SKM-1 treated with dmso at 0.1 percent for 144 hours (cell line): ENCODE results near the gene NLRP5.

Experiments used
- DNase-seq: peaks from one replicate; lab custom pipeline; 2025; ENCODE audit not compliant: unreplicated experiment; lab: John Stamatoyannopoulos, UW

NLRP5 gene

GRCh38 chr19:56071151-56071550, 84.6 kb downstream of the NLRP5 start:
- no peak for DNase-seq

DNA sequence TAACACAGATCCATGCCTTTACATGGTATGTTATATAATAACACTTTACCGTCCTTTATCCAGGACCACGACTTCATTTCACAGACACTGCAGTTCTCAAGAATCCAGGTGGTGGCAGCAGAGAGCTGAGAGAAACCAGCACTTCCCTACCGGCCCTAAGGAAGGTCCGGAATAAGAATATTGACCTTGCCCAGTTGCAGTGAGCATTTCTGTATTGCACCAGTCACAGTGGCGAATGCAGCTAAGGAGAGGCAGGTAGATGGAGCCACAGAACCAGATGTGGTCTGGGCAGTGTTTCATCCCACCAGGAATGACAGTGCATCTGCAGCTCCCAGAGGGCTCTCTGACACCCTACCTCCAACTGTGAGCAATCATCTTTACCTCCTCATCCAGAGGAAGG, 89.9 kb downstream of the NLRP5 start:
- peak; percentile 21 for DNase-seq

DNA sequence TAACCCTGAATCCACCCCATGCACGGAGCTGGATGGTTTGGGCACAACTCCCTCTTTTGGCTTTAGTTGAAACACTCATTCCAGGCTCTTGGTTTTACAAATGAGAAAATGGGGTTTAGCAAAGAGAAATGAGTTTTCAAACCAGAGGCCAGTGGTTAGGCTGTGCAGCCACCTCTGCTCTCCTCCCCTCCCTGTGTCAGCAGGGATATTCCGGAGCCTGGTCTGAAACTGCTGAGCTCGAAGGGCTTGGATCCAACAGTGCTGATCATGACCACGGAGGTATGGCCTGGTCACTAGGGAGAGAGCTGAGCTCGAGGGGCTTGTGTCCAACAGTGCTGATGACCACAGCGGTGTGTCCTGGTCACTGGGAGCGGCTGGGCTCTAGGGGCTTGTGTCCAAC, 93.0 kb downstream of the NLRP5 start:
- DNase-seq: no peak

DNA sequence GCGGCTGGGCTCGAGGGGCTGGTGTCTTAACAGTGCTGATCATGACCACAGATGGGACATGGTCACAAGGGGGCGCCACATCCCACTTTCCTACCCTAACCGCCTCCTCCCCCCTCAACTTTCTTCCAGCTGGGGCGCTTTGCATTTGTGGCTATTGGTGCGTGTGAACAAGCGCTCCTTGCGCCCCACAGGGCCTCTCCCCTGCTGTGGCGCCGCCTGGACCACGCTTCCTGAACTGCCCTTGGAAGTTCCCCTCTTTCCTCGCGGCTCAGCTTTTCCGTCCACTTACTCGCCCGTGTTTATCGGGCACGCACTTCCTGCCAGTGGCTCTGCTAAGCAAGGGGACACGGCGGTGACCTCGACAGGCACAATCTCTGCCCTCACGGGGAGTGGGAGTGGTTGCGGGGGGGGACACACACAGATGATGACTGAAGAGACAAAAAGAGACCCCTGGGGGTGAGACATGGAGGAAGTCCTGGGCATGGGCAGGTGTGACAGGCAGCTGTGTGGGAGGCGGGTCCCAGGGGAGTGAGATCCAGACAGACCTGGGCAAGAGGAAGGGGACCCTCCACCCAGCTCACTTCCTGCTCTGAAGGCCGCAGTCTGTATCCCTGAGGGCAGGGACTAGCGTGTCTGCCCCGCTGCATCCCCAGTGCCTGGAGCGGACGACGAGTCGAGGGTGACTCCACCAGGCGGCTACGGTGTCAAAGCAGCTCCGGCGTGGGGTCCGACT, 94.3 kb downstream of the NLRP5 start:
- DNase-seq: peak; percentile 40

DNA sequence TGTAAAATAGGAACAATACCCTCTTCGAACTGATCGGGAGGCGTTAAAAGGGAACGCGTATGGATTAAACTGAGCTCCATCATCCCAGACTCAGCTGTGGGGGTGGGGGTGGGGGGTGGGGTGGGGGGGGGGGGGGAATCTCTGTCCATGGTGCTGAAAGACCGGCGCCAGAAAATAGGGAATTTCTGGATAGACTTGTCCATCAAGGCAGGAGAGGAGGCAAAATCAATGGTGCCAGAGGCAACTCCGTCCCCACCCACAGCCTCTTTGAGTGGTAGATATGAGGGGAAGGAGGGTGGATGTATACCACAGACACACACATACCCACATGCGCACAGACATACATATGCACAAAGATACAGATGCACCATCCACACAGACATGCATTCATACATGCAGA, 97.1 kb downstream of the NLRP5 start:
- DNase-seq: no peak

GRCh38 chr19:56084835-56085536, 98.4 kb downstream of the NLRP5 start:
- DNase-seq: no peak

- DNase-seq: no peak
Observed at GRCh38 chr19:56085571-56086275, 99.1 kb downstream of the NLRP5 start.

DNA sequence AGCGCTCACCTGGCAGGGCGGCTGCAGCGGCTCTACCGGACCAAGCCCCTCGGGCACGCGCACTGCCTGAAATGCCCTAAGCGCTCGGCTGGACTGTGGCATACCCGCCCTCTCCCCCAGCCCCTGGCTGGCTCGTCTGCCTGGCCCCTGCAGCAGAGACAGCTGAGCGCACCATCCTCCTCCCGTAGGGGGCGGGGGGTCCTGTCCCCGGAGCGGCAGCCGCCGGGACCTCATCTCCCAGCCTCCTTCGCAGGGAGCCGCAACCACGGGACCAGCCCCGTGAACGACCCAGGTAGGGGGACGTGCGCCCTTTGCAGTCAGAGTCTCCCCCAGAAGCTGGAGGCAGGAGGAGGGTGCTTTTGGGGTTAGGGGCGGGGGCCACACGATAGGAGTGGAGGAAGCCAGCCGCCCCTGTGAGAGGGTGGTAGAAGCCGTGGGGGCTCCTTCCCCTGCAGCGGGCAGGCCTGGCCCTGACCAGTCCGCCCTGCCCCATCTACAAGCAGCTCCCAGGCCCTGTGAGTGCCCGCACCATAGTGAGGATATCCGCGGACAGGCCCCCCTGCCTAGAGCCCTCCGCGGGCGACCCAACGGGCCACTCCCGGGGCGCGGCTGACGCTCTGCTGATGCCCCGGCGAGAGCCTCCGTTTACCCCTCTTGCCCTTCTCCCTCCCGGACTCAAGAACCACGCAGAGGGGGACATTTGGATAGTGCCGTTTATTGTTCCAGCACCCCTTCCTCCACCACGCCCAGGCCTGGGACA, 100.3 kb downstream of the NLRP5 start:
- no peak for DNase-seq

DNA sequence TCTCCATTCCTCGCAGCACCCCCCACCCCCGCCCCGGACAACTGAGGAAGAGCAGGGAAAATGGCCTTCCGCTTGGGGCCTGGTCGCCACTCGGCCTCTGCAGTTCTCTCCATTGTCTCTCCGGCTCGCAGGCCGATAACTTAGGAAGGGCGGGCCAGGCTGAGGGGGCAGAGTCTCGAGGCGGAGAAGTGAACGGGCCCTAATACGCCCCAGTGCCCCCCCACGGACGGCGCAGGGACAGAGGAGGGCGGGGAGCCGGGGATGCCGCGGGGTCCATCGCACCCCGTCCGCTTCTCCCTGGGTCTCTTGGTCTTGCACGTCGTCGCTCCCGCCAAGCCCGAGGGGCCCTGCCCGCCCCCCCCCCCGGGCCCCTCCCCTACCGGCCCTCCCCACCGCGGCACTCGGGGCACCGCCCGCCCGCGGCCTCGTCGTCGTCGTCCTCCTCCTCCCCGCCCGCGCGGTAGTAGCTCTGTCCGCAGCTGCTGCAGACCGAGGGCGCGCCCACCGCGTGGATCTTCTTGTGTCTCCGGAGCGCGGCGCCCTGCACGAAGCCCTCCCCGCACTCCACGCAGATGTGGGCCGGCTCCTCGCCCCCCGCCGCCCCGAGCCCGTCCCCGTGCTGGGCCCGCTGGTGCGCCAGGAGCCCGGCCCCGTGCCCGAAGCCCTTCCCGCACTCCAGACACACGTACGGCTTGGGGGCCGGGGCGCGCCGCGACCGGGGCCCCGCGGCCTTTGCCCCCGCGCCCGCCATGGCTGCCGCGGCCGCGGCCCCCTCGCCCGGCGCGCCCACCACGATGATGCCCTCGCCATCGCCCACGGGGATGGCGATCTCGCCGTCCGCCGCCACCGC, 101.3 kb downstream of the NLRP5 start:
- no peak for DNase-seq

GRCh38 chr19:56088497-56089215, 102.1 kb downstream of the NLRP5 start:
- no peak for DNase-seq

GRCh38 chr19:56089344-56089743, 102.8 kb downstream of the NLRP5 start:
- DNase-seq: no peak

- DNase-seq: no peak
Observed at GRCh38 chr19:56091066-56091490, 104.5 kb downstream of the NLRP5 start.

DNA sequence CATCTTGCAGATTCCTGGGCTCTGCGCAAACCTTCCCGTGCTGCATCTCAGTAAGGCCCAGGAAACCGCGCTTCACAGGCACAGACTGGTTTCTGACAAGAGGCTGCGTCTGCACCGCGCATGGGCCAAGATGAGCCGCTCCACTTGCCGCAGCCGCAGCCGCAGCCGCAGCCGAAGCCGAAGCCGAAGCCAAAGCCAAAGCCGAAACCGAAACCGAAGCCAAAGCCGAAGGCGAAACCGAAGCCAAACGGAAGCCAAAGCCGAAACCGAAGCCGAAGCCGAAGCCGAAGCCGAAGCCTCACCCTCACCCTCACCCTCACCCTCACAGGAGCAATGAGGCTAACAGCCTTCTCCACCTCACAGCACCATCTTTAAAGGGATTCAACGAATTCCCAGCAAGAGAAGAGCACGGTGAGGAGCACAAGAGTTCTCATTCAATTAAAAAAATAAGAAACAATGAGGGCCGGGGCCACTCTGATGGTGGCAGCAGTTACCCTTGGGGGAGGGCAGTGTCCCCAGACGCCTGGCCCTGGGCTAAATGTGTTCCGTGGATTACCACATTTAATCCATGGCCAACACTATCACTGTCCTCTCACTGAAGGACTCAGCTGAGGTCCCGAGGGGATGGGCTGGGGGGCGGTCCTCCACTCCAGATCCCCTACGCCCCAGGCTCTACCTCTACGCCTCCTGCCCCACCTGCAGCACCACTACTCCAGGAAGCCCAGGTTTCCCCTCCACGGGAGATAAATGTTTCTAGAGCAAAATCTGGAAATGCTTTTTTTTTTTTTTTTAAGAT, 105.4 kb downstream of the NLRP5 start:
- DNase-seq: no peak

- no peak for DNase-seq
Observed at GRCh38 chr19:56092685-56093631, 106.4 kb downstream of the NLRP5 start.

- no peak for DNase-seq
Observed at GRCh38 chr19:56094449-56094848, 107.9 kb downstream of the NLRP5 start.

DNA sequence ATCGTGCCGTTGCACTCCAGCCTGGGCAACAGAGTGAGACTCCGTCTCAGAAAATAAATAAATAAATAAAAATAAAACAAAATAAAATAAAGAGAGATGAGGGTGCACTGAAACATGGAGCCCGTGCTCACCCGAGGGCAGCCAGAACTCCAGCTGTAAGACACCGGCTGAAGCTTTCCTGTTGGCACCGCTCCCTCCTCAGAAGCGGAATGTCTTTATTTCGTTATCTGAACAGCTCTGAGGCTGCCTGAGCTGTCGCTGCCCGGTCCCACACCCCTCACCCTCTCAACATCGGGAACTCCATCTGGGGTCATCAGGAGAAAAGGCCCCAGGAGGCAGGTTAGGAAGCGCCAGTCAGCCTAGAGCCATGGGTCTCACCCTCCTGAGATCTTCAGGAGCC, 110.1 kb downstream of the NLRP5 start:
- DNase-seq: no peak

- DNase-seq: no peak
Observed at GRCh38 chr19:56097306-56097705, 110.7 kb downstream of the NLRP5 start.

- no peak for DNase-seq
Observed at GRCh38 chr19:56097776-56098175, 111.2 kb downstream of the NLRP5 start.
